Calu3 (cell line): ENCODE measurements around the gene A2ML1. TPM values are rescaled to one million over a fixed set of nuclear protein-coding genes. Genes with fewer than 3 reads are reported as not detected.
A peak's percentile ranks its signal among the peaks of the same experiment; 100 is the strongest.
"Not testable (repeated sequence)": the region's sequence is repeated elsewhere in the genome, so short reads cannot be mapped to it uniquely, and the experiment has no call there.

ENCODE experiments used
- BruUV-seq: library from RNA; stranded (reverse); fragments of 400-500 nt; replicated peaks from 2 replicates; lab custom pipeline; 2021; lab: Mats Ljungman, UMichigan
- CTCF ChIA-PET: fragments of 300-600 bp; sonication (Branson Sonifier 250); formaldehyde crosslinking; loops from one replicate; lab custom pipeline; 2022; ENCODE audit warnings: antibody characterized with exemption; lab: Charles Lee
- DNase-seq: peaks from one replicate; pipeline ENCODE4 v3.0.0; 2022
- H3K27ac Mint-ChIP-seq: one replicate; pipeline ENCODE4 v1.8.0; 2022; ENCODE audit warnings: mixed read lengths; ENCODE audit not compliant: unreplicated experiment
- H3K27me3 Mint-ChIP-seq: one replicate; pipeline ENCODE4 v1.8.0; 2022; ENCODE audit warnings: mixed read lengths; ENCODE audit not compliant: unreplicated experiment
- H3K36me3 Mint-ChIP-seq: one replicate; pipeline ENCODE4 v1.8.0; 2022; ENCODE audit warnings: mild to moderate bottlenecking, moderate library complexity, mixed read lengths; ENCODE audit not compliant: insufficient read depth, unreplicated experiment
- H3K4me1 Mint-ChIP-seq: one replicate; pipeline ENCODE4 v1.8.0; 2022; ENCODE audit warnings: mild to moderate bottlenecking, low read depth, mixed read lengths; ENCODE audit not compliant: unreplicated experiment
- H3K4me3 Mint-ChIP-seq: one replicate; pipeline ENCODE4 v1.8.0; 2022; ENCODE audit warnings: mild to moderate bottlenecking, low read depth, moderate library complexity, mixed read lengths; ENCODE audit not compliant: unreplicated experiment
- H3K9me3 Mint-ChIP-seq: one replicate; pipeline ENCODE4 v1.8.0; 2022; ENCODE audit warnings: low read depth, mixed read lengths; ENCODE audit not compliant: unreplicated experiment
- intact Hi-C: fragments of 100-400 bp; cut with micrococcal nuclease; formaldehyde crosslinking; loops from one replicate; pipeline ENCODE4 v1.10.0; 2022; ENCODE audit not compliant: unreplicated experiment
- total RNA-seq: library from RNA; stranded (reverse); gene quantifications from 2 replicates; pipeline ENCODE4 v1.2.3, GENCODE V29; 2022
- TF ChIP-seq, protein P1 (sequence below): fragments of 200-600 bp; IDR thresholded peaks from one replicate; pipeline ENCODE4 v1.8.0; 2022; ENCODE audit warnings: antibody characterized with exemption; ENCODE audit not compliant: unreplicated experiment

Gene A2ML1
- total RNA-seq, 1 experiment from 2014 or later, result 0.42 TPM

DNA sequence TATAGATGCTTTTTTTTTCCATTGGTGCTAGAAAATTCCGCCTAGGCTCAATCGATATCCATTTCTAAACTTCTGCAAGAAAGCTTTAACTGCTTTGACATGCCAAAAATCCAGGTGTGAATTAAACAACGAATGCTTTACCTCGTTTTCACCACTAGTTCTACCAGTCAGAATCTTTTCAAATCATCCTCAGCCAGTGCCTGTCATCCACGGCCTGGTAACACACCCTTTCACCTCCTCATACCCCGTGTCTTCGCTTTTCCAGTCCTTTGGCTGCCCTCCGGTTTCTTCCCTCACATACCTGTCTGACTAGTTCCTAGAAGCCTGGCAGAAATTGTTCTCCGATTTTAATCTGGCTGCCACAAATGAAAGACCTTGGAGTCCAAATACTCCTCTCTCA, 90.5 kb downstream of the A2ML1 start:
- DNase-seq, result peak; percentile 36
- TF ChIP-seq, protein P1, sequence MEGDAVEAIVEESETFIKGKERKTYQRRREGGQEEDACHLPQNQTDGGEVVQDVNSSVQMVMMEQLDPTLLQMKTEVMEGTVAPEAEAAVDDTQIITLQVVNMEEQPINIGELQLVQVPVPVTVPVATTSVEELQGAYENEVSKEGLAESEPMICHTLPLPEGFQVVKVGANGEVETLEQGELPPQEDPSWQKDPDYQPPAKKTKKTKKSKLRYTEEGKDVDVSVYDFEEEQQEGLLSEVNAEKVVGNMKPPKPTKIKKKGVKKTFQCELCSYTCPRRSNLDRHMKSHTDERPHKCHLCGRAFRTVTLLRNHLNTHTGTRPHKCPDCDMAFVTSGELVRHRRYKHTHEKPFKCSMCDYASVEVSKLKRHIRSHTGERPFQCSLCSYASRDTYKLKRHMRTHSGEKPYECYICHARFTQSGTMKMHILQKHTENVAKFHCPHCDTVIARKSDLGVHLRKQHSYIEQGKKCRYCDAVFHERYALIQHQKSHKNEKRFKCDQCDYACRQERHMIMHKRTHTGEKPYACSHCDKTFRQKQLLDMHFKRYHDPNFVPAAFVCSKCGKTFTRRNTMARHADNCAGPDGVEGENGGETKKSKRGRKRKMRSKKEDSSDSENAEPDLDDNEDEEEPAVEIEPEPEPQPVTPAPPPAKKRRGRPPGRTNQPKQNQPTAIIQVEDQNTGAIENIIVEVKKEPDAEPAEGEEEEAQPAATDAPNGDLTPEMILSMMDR, result no peak
- peaks cover 12% of the 10 kb centered on the region for H3K36me3 Mint-ChIP-seq
- no peak overlapping the region for H3K4me3 Mint-ChIP-seq
- peaks cover 18% of the 10 kb centered on the region for H3K4me1 Mint-ChIP-seq
- no TSS peak for BruUV-seq
- intact Hi-C loops, result no loop called here
- no peaks in the 10 kb centered on the region for H3K27me3 Mint-ChIP-seq
- H3K27ac Mint-ChIP-seq, result peak overlapping the region; percentile 5
- CTCF ChIA-PET, result interaction anchor here (0.8 to 1.7 kb wide), 3 partner anchors 23 to 256 kb away, joined by 3 to 5 read pairs (median 3); partner anchors contain the start of gene M6PR
- no peaks in the 10 kb centered on the region for H3K9me3 Mint-ChIP-seq

DNA sequence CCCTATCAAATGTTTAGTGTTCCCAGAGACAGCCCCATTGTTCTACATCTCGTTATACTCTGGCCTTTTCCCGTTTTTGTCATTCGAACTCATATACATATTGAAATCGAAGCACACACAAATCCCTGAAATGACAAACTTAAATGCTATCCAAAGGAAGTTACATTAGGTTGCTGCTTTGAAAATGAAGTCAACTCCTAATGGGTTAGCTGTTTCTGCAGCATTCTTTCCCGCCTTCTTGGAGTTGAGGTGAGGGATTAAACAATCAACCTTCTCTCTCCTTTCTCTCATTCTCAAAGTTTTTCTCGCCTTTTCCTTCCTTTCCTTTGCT, 91.2 kb downstream of the A2ML1 start:
- Mint-ChIP-seq H3K4me3 (no peak overlapping the region), H3K27me3 (no peaks in the 10 kb centered on the region), H3K9me3 (no peaks in the 10 kb centered on the region), H3K36me3 (peaks cover 12% of the 10 kb centered on the region), H3K27ac (peak overlapping the region; percentile 92), H3K4me1 (peaks cover 18% of the 10 kb centered on the region)
- TF ChIP-seq, protein P1, result no peak
- CTCF ChIA-PET, result interaction anchor here (0.6 to 0.7 kb wide), 3 partner anchors 53 to 257 kb away, joined by 3 to 5 read pairs (median 3); no protein-coding TSS in a partner anchor
- TSS peak; percentile 69 for BruUV-seq
- intact Hi-C loops, result no loop called here
- DNase-seq, result no peak

DNA sequence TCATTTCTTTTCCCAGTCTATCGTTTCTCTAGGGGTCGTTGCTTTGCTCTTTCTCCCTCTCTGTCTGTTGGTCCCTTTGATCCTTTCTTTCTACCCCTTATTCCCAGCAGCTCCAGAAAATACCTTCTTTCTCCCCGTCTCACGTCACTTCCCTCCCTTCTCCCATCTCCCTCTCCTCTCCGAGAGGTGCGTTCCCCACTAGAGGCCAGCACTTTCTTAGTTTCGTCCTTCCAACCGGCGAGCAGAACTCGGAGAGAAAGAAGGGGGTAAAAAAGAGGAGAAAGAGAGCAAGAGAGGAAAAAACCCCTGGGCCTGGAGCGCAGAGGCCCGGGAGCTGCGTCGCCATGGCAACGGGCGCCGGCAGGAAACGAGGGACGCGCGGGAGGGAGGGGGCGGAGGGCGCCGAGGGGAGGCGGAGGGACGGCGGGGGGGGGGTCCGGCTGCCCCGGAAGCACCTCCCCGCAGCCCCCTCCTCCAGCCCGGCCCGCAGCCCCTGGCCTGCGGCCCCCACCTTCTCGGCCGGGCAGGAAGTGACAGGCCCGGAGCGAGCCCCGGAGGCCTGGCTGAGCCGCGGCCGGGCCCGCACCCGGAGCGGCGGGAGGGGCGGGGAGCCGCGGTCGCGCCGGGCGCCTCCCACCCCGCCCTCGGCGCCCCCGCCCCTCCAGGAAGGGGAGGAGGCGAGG, 91.8 kb downstream of the A2ML1 start, which contains the start of gene PHC1:
TSS of gene PHC1 (plus strand) at position 477 of the 683 bp plus-strand sequence. CDS start 3,169 bp downstream, outside the sequence.
- H3K4me3 Mint-ChIP-seq, H3K27me3 Mint-ChIP-seq, H3K9me3 Mint-ChIP-seq, intact Hi-C loops, BruUV-seq: not testable (repeated sequence)
- Mint-ChIP-seq H3K4me1 (peaks cover 18% of the 10 kb centered on the region), H3K36me3 (peaks cover 12% of the 10 kb centered on the region), H3K27ac (peak within 1 kb of the TSS; percentile 92)
- DNase-seq, result peak; percentile 72
- TF ChIP-seq, protein P1, result peak; percentile 29
- CTCF ChIA-PET, result interaction anchor here (0.6 to 1.0 kb wide), 4 partner anchors 54 to 257 kb away, joined by 3 to 5 read pairs (median 4); no protein-coding TSS in a partner anchor

DNA sequence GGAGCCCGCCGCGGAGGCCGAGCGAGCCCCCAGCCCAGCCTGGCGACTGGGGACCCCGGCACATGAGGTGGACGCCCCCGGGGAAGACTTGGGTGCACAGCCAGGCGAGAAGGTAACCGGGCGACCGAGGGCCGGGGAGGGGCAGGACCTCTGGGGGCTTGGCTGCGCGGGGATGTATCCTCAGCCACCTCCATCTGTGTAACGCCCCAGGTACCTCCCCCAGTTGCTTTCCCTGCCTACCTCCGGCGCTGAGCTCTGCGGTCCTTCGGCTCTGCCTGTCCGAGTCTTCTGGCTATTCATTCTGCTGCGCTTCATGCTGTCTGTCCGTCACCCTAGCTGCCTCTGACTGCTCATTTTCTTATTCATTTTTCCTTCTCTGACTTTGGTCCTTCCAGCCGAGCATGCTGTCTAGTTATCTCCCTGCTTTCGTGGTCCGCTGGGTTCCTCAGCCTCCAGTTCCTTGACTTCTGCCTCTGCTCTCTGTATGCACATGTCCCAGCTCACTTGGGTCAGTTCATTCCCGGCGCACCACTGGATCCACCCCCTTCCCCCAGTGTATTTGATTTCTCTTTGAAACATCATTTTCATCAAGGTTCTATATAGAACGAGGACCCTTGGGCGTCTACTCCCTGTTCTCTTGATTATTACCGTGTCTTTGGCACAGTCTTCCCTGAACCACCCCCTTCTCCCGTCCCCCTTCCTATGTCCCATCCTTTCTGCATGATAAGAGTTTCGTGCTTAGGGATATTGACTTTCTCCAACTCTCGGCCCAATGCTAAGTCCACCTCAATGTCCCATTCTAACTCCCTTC, 92.5 kb downstream of the A2ML1 start:
- peak; percentile 53 for DNase-seq
- H3K4me3 Mint-ChIP-seq, result no peak overlapping the region
- CTCF ChIA-PET, result interaction anchor here (0.7 to 1.0 kb wide), 2 partner anchors 115 to 258 kb away, joined by 4 to 7 read pairs; no protein-coding TSS in a partner anchor
- intact Hi-C loops, result no loop called here
- H3K27me3 Mint-ChIP-seq, result no peaks in the 10 kb centered on the region
- no TSS peak for BruUV-seq
- H3K36me3 Mint-ChIP-seq, result peaks cover 12% of the 10 kb centered on the region
- H3K9me3 Mint-ChIP-seq, result no peaks in the 10 kb centered on the region
- TF ChIP-seq, protein P1, result no peak
- no peak overlapping the region for H3K27ac Mint-ChIP-seq
- peaks cover 18% of the 10 kb centered on the region for H3K4me1 Mint-ChIP-seq
